B cell (primary cell): ENCODE results near the gene SFMBT1. TPM values are rescaled to one million over a fixed set of nuclear protein-coding genes. Genes with fewer than 3 reads are reported as not detected.

Experiments
- ATAC-seq: fragments of 200-7000 bp; cut with Tn5 transposase; one replicate; pipeline ENCODE4 v1.10.0; 2021; ENCODE audit warnings: low read depth, mild to moderate bottlenecking, moderate number of reproducible peaks, moderate library complexity
- CTCF ChIA-PET: fragments of 350-600 bp; sonication (Branson Sonifier 250); formaldehyde crosslinking; loops from one replicate; lab custom pipeline; 2021; ENCODE audit warnings: antibody characterized with exemption, inconsistent platforms; lab: Charles Lee
- POLR2A ChIA-PET: fragments of 350-600 bp; sonication (Branson Sonifier 250); formaldehyde crosslinking; loops from one replicate; lab custom pipeline; 2021; ENCODE audit warnings: antibody characterized with exemption; lab: Charles Lee
- DNase-seq: peaks from one replicate; pipeline ENCODE4 v3.0.0; 2013
- H2AFZ ChIP-seq: 2 replicates; pipeline ENCODE4 v1.6.1; 2012; ENCODE audit warnings: mild to moderate bottlenecking, low read depth, low read length; ENCODE audit not compliant: insufficient read depth, poor library complexity, severe bottlenecking
- H3K27ac ChIP-seq, 2 donors: 1 replicate in 1 of 2; 2 replicates in 1 of 2; pipeline ENCODE4 v1.5.1; 2012 to 2013; ENCODE audit warnings: low read length in 2 of 2, mild to moderate bottlenecking in 2 of 2, moderate library complexity in 1 of 2
- H3K27me3 ChIP-seq, 4 experiments: fragments of 200-600 bp in 1 of 4; sonication (generic) in 1 of 4; replicated peaks in 1 of 4; 1 replicate in 2 of 4; 2 replicates in 2 of 4; pipeline versions ENCODE4 v1.6.1 to v1.7.0; 2013 to 2016; ENCODE audit warnings: low read length in 3 of 4, mild to moderate bottlenecking in 2 of 4, mixed read lengths in 1 of 4, moderate library complexity in 1 of 4; ENCODE audit not compliant: insufficient read depth in 4 of 4, control insufficient read depth in 3 of 4; ENCODE audit errors: control extremely low read depth in 1 of 4
- H3K36me3 ChIP-seq, 2 experiments: replicated peaks in 1 of 2; 1 replicate in 1 of 2; 2 replicates in 1 of 2; pipeline versions ENCODE4 v1.6.1 to v1.7.1; 2013; ENCODE audit warnings: low read length in 1 of 2; ENCODE audit not compliant: insufficient read depth in 2 of 2, control insufficient read depth in 1 of 2; ENCODE audit errors: control extremely low read depth in 1 of 2, extremely low read depth in 1 of 2
- H3K4me1 ChIP-seq, 2 donors: fragments of 200-600 bp in 1 of 2; sonication (generic) in 1 of 2; 1 replicate in 1 of 2; 2 replicates in 1 of 2; pipeline versions ENCODE4 v1.5.1 to v1.6.1; 2013 to 2017; ENCODE audit warnings: low read length in 2 of 2; ENCODE audit not compliant: control insufficient read depth in 2 of 2, insufficient read depth in 2 of 2
- H3K4me2 ChIP-seq: replicated peaks from 2 replicates; pipeline ENCODE3; 2012; ENCODE audit warnings: mild to moderate bottlenecking, low read depth, low read length; ENCODE audit not compliant: poor library complexity, severe bottlenecking
- H3K4me3 ChIP-seq, 5 experiments: fragments of 200-600 bp in 1 of 5; sonication (generic) in 1 of 5; 1 replicate in 3 of 5; 2 replicates in 2 of 5; pipeline versions ENCODE4 v1.5.1 to v1.7.0; 2011 to 2016; ENCODE audit warnings: low read length in 4 of 5, mild to moderate bottlenecking in 4 of 5, low read depth in 2 of 5, control low read depth in 1 of 5, moderate library complexity in 1 of 5; ENCODE audit not compliant: insufficient read depth in 1 of 5; ENCODE audit errors: control extremely low read depth in 1 of 5, extremely low read depth in 1 of 5
- H3K79me2 ChIP-seq: fragments of 200-600 bp; sonication (generic); one replicate; pipeline ENCODE4 v1.6.0; 2016; ENCODE audit warnings: low read length; ENCODE audit not compliant: control insufficient read depth, insufficient read depth
- H3K9ac ChIP-seq: fragments of 200-600 bp; sonication (generic); 2 replicates; pipeline ENCODE4 v1.6.1; 2017; ENCODE audit warnings: mild to moderate bottlenecking, low read length, moderate library complexity
- H3K9me3 ChIP-seq, 3 donors: one replicate each; pipeline versions ENCODE4 v1.6.1 to v1.7.1; 2013; ENCODE audit warnings: low read length in 2 of 3; ENCODE audit not compliant: control insufficient read depth in 2 of 3, insufficient read depth in 1 of 3; ENCODE audit errors: control extremely low read depth in 1 of 3
- H4K20me1 ChIP-seq: 2 replicates; pipeline ENCODE4 v1.6.0; 2012; ENCODE audit warnings: mild to moderate bottlenecking, low read length; ENCODE audit not compliant: insufficient read depth, control insufficient read depth, poor library complexity, severe bottlenecking
- H3K27ac Mint-ChIP-seq: one replicate; pipeline ENCODE4 v1.8.0; 2021; ENCODE audit warnings: mixed read lengths
- H3K27me3 Mint-ChIP-seq: one replicate; pipeline ENCODE4 v1.8.0; 2021; ENCODE audit warnings: mixed read lengths
- H3K4me1 Mint-ChIP-seq: one replicate; pipeline ENCODE4 v1.8.0; 2021; ENCODE audit warnings: mixed read lengths
- H3K4me3 Mint-ChIP-seq: one replicate; pipeline ENCODE4 v1.8.0; 2021; ENCODE audit warnings: mixed read lengths
- H3K9me3 Mint-ChIP-seq: one replicate; pipeline ENCODE4 v1.8.0; 2022; ENCODE audit warnings: mixed read lengths; ENCODE audit not compliant: insufficient read depth
- EZH2 ChIP-seq: IDR thresholded peaks from 2 replicates; pipeline ENCODE4 v1.6.1; 2012; ENCODE audit warnings: borderline replicate concordance, low read depth, mild to moderate bottlenecking, moderate library complexity, low read length; ENCODE audit not compliant: insufficient read depth, poor library complexity, severe bottlenecking
- WGBS: methylation state at CpG from one replicate; pipeline ENCODE4 v1.1.5; 2013; ENCODE audit warnings: missing lambda C conversion rate; ENCODE audit not compliant: insufficient coverage; 5-methylcytosine and 5-hydroxymethylcytosine counted together
- intact Hi-C: fragments of 100-400 bp; cut with micrococcal nuclease; formaldehyde crosslinking; loops from one replicate; pipeline ENCODE4 v1.10.0; 2022
- polyA plus RNA-seq: library from polyadenylated mRNA; depleted of rRNA; stranded (reverse); fragments of >200 nt; gene quantifications from 2 replicates; pipeline ENCODE4 v1.2.3, GENCODE V29; 2012
- total RNA-seq, 2 donors: library from RNA; stranded (reverse); fragments of 120-200 nt in 1 of 2; gene quantifications; 1 replicate in 1 of 2; 2 replicates in 1 of 2; pipeline versions ENCODE4 v1.2.3 to v1.2.4, GENCODE V29; 2013 to 2022
- TF ChIP-seq, protein P1 (sequence below): fragments of 200-600 bp; IDR thresholded peaks from one replicate; pipeline ENCODE4 v1.8.0; 2022; ENCODE audit warnings: antibody characterized with exemption, mild to moderate bottlenecking

SFMBT1 gene
- total and polyA plus RNA-seq, 2 donors (not counting 1 experiment from before 2014, with no cell fraction given): 9.9 to 55.8 TPM

DNA sequence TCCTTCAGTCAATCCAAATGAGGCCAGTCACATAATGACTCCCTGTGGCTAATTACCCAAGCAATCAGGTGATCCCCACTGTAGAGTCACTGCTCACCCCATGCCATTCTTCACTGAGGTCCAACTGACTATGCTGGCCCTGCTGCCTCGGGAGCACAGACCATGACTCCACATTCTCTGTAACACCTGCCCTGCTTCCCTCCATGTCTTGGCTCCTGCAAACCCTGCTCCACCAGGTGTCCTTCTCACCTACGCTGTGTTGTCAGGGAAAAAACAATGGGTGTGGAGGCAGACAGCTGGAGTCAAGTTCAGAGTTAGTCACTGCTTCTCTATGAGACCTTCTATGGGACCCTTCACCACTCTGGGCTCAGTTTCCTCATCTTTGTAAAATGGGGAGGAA lies 6.1 kb upstream of the SFMBT1 start:
- Mint-ChIP-seq H3K4me3 (no peak overlapping the region), H3K4me1 (peaks cover 9% of the 10 kb centered on the region), H3K27me3 (no peaks in the 10 kb centered on the region), H3K27ac (no peak overlapping the region), H3K9me3 (no peaks in the 10 kb centered on the region)
- Histone ChIP-seq H3K9ac (no peak overlapping the region), H2AFZ (no peak overlapping the region), H3K4me3 (no peak overlapping the region), H3K27ac (no peak overlapping the region), H3K9me3 (no peaks in the 10 kb centered on the region), H3K36me3 (no peaks in the 10 kb centered on the region), H3K27me3 (no peaks in the 10 kb centered on the region), H4K20me1 (no peaks in the 10 kb centered on the region), H3K4me1 (peaks cover 0 to 2% of the 10 kb centered on the region in 2 donors), H3K79me2 (no peaks in the 10 kb centered on the region), H3K4me2 (no peak overlapping the region)
- ChIA-PET CTCF (no interaction called here), POLR2A (no interaction called here)
- DNase-seq: no peak
- WGBS: 83% methylated on average over 1 of the region's 2 CpGs
- intact Hi-C loops: no loop called here
- no peak for TF ChIP-seq EZH2
- TF ChIP-seq, protein P1, sequence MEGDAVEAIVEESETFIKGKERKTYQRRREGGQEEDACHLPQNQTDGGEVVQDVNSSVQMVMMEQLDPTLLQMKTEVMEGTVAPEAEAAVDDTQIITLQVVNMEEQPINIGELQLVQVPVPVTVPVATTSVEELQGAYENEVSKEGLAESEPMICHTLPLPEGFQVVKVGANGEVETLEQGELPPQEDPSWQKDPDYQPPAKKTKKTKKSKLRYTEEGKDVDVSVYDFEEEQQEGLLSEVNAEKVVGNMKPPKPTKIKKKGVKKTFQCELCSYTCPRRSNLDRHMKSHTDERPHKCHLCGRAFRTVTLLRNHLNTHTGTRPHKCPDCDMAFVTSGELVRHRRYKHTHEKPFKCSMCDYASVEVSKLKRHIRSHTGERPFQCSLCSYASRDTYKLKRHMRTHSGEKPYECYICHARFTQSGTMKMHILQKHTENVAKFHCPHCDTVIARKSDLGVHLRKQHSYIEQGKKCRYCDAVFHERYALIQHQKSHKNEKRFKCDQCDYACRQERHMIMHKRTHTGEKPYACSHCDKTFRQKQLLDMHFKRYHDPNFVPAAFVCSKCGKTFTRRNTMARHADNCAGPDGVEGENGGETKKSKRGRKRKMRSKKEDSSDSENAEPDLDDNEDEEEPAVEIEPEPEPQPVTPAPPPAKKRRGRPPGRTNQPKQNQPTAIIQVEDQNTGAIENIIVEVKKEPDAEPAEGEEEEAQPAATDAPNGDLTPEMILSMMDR: no peak
- ATAC-seq: no peak

DNA sequence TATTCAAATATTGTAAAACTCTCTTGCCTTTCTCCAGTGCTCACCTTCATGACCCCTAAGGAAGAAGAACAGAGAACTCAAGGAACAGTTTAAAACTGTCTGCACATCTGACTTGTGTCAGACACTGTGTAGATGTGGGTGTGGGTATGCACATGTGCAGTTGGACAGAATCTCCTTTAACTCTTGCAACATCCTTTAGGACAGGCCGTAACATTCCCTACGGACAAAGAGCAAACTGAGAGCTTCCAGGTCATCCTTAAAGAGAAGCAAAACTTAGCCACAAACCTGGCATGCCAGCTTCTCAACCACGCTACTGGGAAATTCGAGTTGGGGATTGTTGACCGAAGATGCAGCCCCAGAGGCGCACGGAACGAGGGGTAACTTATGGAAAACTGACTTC lies 4.1 kb upstream of the SFMBT1 start:
- no peak overlapping the region for H3K4me3 Mint-ChIP-seq
- CTCF ChIA-PET: no interaction called here
- Histone ChIP-seq H3K9me3 (no peaks in the 10 kb centered on the region), H3K79me2 (no peaks in the 10 kb centered on the region), H3K9ac (no peak overlapping the region), H3K4me2 (no peak overlapping the region), H2AFZ (no peak overlapping the region), H3K27ac (no peak overlapping the region), H4K20me1 (no peaks in the 10 kb centered on the region), H3K4me1 (peaks cover 0 to 6% of the 10 kb centered on the region in 2 donors), H3K4me3 (no peak overlapping the region), H3K27me3 (no peaks in the 10 kb centered on the region), H3K36me3 (no peaks in the 10 kb centered on the region)
- POLR2A ChIA-PET: no interaction called here
- no peaks in the 10 kb centered on the region for H3K9me3 Mint-ChIP-seq
- peaks cover 13% of the 10 kb centered on the region for H3K4me1 Mint-ChIP-seq
- no peak for ATAC-seq
- TF ChIP-seq, protein P1: no peak
- no peak for TF ChIP-seq EZH2
- WGBS: 92% methylated on average over 8 of the region's 8 CpGs
- intact Hi-C loops: no loop called here
- H3K27me3 Mint-ChIP-seq: no peaks in the 10 kb centered on the region
- DNase-seq: no peak
- H3K27ac Mint-ChIP-seq: no peak overlapping the region
